Stimulated activated CD4-positive, alpha-beta T cell treated with anti-CD3 and anti-CD28 coated beads, Interleukin-1b, Interleukin-23, amount 100 ng/mL, for 1 hour (primary cell): ENCODE results near the gene FXYD3.

ENCODE experiments used
- DNase-seq, 2 donors: peaks; one replicate each; pipeline ENCODE4 v3.0.0-alpha.2; 2020; ENCODE audit warnings: low read depth in 2 of 2

Gene FXYD3

GRCh38 chr19:35160629-35161433 is 45.2 kb downstream of the FXYD3 start:
- no peak for DNase-seq

- DNase-seq = no peak
Measured at GRCh38 chr19:35161434-35161743, 45.8 kb downstream of the FXYD3 start.

- DNase-seq = no peak
Measured at GRCh38 chr19:35162471-35163326, 47.1 kb downstream of the FXYD3 start.

GRCh38 chr19:35164418-35164817 is 48.8 kb downstream of the FXYD3 start:
- no peak for DNase-seq

- no peak for DNase-seq
Measured at GRCh38 chr19:35165200-35166058, 49.8 kb downstream of the FXYD3 start.

- DNase-seq = no peak
Measured at GRCh38 chr19:35166100-35167063, 50.8 kb downstream of the FXYD3 start.

- DNase-seq = no peak
Measured at GRCh38 chr19:35167251-35168119, 51.9 kb downstream of the FXYD3 start.

GRCh38 chr19:35168196-35168595 is 52.6 kb downstream of the FXYD3 start:
- DNase-seq = no peak

GRCh38 chr19:35169221-35169995 is 53.8 kb downstream of the FXYD3 start:
- DNase-seq = no peak

GRCh38 chr19:35170359-35171061 is 54.9 kb downstream of the FXYD3 start:
- DNase-seq = no peak

- DNase-seq = no peak
Measured at GRCh38 chr19:35171730-35172129, 56.1 kb downstream of the FXYD3 start.
